Prostate gland (tissue), 2 donors: ENCODE data around the gene HTATIP2.

ENCODE experiments used
- CTCF ChIP-seq, 4 experiments: fragments of 200-600 bp in 2 of 4; fragments of 450-650 bp in 2 of 4; sonication (generic) in 2 of 4; IDR thresholded peaks; 1 replicate in 3 of 4; 2 replicates in 1 of 4; pipeline ENCODE4 v1.5.1; 2016 to 2019; ENCODE audit warnings: antibody characterized with exemption in 4 of 4, mild to moderate bottlenecking in 2 of 4, moderate library complexity in 2 of 4
- POLR2A ChIP-seq: fragments of 450-650 bp; IDR thresholded peaks from one replicate; pipeline ENCODE4 v1.6.1; 2016; ENCODE audit warnings: antibody characterized with exemption, mild to moderate bottlenecking
- POLR2AphosphoS5 ChIP-seq: sonication (generic); formaldehyde crosslinking; IDR thresholded peaks from one replicate; pipeline ENCODE4 v1.6.1; 2017; ENCODE audit warnings: antibody characterized with exemption

- TF ChIP-seq POLR2A (no peak), CTCF (IDR thresholded peaks at IDR 0.05) (no peak), POLR2AphosphoS5 (no peak)
These were observed 4.9 kb downstream of the HTATIP2 start for GRCh38 chr11:20368438-20368837.
